ENCODE results near the gene BDH1.

The BDH1 gene

GRCh38 chr3:197547306-197548011, 8.3 kb downstream of the BDH1 start:
- no peak for DNase-seq

DNA sequence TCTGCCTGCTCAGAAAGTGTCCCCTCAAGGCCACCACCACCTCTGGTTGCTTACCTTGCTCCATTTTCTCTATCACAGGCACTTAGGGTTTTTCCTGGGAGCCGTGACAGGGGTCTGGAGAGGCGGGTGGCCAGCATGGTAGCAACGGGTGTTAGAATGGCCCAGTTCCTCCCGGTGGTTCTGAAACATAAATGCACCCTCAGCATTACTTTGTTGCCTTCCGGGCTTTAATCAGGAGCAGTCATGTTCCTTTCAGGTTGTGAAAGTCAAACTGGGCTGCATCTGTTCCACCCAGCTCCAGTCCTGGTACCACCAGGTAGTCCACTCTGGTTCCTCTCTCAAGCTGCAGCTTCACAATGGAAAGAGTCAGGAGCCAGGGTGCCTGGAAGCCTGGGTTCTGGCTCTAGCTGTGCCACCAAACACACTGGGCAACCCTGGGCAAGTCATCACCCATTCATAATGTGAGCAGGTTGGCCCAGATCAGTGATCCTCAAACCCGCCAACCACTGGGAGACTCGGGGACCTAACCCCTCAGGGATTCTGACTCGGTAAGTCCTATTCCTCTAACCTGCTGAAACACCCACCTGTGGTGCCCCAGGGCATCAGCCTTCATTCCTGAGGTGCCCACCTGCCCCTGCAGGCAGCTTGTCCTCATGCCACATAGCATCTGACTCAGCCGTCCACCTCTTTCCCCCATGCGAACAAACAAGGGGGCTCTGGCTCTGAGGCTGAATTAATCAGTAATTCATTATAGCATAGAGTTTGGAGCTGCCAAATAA, 9.3 kb downstream of the BDH1 start:
- DNase-seq, result no peak

DNA sequence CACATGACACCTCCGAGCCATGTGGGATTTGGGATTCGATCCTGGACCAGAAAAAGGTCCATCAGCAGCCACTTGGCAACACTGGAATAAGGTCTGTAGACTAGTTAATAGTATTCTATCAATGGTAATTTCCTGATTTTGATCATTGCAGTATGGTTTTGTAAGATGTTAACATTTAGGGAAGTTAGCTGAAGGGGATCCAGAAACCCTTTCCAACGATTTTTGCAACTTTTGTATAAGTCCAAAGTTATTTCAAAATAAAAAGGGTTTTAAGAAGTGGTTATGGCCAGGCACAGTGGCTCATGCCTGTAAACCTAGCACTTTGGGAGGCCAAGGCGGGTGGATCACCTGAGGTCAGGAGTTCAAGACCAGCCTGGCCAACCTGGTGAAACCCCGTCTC, 10.2 kb downstream of the BDH1 start:
- DNase-seq, result no peak

- no peak for DNase-seq
These were observed 10.7 kb downstream of the BDH1 start for GRCh38 chr3:197545101-197545500.

- no peak for DNase-seq
These were observed 12.9 kb downstream of the BDH1 start for GRCh38 chr3:197542741-197543454.

GRCh38 chr3:197541756-197542539, 13.8 kb downstream of the BDH1 start:
- DNase-seq, result no peak

- no peak for DNase-seq
These were observed 14.8 kb downstream of the BDH1 start for GRCh38 chr3:197540961-197541377.

GRCh38 chr3:197539651-197540051, 16.1 kb downstream of the BDH1 start:
- no peak for DNase-seq

- DNase-seq, result no peak
These were observed 21.6 kb downstream of the BDH1 start for GRCh38 chr3:197533927-197534725.

GRCh38 chr3:197533396-197533795, 22.4 kb downstream of the BDH1 start:
- no peak for DNase-seq

DNA sequence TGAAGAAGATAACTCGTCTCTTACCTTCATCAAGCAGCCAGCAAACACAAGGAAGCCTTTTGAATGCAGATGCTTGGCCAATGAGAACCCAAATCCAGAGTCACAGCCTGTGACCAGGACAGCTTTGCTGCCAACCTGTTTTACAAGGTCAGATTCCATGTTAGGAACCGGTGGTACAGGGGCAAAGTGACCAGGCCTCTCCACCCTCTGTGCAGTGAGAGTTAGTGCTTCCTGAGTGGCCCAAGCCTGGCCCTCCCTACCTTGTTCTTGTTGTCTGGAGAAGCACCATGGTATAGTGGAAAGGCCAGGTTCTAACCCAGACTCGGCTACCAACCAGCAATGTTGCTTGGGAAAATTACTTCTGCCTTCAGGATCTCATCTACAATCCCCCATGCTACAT, 23.4 kb downstream of the BDH1 start:
- DNase-seq, result no peak

DNA sequence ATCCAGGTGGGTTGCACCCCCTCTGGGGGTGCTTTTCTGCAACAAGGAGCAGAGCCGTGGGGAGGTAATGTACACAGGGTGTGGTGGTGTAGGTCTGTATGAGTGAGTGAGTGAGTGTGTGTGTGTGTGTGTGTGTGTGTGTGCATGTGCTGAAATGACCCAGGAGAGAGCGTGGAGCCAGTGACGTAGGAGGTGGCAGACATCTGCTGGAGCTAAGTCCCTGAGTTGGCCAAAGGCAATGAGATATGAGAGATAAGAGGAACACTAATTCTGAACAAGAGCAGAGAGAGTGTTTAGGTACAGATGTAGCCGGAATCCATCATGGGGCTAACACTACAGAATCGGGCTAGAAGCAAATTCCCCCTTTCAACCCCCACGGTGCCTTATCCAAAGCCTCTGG, 27.6 kb downstream of the BDH1 start:
- DNase-seq, result no peak

- DNase-seq, result no peak
These were observed 28.2 kb downstream of the BDH1 start for GRCh38 chr3:197527569-197527968.

GRCh38 chr3:197525706-197526105, 30.1 kb downstream of the BDH1 start:
- DNase-seq, result no peak

DNA sequence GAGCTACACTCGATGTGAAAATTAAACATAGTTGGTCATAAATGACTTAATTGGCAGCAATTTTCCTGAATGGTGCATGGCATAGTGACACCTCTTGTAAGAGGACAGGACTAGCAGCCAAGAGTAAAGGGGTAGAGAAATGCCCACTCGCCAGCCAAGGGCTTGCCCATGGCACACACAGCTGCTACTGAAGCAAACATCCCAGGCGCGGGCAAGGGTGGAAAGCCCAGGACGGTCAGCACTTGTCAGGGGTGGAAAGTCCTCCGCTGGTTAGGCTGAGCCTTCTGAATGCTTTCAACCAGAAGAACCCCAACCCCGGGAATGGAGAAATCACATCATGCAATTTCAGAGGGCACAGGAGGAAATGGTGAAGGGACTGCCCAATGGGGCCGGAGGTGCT, 31.6 kb downstream of the BDH1 start:
- DNase-seq, result no peak

DNA sequence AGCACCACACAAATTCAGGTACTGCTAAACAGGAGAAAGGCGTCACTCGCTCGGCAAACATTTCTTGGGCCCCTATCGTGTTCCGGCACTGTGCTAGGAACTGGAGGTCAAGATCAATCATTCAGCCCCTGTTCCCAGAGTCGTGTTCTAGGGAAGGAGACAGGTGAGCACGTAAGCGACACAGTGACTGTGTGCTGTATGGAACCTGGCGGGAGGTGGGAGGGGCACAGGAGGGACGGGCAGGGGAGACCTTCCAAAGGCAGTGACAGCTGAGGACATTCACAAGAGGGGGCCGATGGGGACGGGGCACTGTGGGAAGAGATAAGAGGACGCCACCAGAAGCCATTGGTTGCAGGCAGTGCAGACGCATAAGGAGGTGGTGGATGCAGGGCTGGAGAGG, 32.2 kb downstream of the BDH1 start:
- no peak for DNase-seq

DNA sequence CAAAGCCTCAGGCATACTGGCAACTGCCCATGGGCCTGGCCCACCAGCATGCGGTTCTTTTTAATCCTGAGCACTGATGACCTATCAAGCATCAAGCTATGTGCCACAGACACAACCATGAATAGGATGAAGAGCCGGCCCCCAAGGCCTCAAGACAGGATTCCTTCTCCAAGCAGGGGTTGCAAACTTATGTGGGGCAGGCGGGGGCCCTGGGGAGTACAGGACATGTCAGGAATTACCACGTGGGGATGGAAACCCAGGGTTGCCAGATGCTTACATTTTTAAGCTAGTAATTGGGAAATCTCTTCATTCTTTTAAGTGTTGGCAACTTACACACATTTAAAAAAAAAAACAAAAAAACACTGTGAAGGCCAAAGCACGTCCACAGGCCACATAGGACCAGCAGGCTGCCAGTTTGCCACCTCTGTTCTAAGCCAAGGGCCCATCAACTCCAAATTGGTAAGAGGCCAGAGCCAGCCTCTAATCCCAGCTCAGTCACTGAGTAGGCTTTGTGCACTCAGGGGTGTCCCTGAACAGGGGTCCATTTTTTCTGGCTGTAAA, 32.8 kb downstream of the BDH1 start:
- no peak for DNase-seq

DNA sequence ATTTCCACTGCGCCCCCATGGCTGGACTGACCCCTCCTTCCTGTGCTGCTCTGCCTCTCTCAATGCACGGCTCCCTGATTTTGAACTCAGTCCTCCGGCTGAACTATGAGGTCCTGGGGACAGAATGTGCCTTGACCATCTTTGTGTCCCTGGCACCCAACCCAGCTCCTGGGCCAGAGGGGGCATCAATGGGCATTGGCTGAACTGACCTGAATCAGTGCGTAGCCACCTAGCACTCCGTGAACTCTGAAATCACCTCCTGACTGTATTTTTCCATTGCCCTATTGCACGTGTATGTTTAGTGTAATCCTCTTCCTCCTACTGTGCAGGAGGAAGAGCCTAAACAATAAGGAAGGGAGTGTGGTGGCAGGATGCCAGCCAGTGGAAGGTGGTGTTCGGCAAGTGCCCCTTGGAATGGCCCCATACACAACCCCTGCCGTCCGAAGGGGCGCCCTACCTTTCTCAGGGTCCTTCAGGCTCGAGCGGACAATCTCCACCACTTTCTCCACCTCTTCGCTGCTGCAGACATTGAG, 33.5 kb downstream of the BDH1 start:
- DNase-seq, result no peak

DNA sequence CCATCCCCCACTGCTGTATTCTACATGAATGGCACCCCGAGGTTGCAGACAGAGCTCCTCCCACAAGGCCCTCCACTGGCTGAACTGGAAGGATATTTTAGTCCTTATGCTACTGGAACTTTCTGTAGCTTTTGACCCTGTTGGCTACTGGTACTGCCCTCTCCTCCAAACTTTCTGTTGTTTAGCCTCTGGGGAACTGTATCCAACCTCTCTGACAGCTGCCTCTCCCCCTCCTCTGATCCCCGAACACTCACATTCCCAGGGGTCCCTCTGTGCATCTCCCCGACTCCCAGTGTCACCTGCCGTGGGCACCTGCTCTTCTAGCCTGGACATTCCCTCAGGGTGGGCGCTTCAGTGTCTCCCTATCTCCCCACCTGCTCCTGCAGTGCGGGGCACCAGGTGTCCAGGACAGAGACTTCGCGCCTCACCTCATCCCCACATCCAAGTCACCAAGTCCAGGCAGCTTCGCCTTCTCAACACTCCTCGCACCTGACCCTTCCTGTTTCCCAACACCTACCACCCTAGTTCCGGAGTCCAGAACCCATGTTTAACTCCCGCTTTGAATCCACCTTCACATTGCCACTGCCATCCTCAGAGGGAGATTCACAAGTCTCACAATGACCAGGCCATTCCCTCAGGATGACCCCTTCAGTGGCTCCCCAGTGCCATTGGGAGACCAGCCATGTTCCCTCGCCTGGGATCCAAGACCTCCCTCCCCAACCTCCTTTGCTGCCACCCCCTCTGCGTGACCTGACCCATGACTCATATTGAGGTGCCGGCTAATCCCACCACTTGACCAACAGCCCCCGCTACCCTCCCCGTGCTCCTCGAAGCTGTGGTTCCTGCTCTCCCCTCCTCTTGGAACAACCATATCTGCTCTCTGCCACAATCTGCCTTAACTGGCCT, 34.2 kb downstream of the BDH1 start:
- DNase-seq, result no peak
